Right lobe of liver (tissue), 4 donors: ENCODE data around the gene APP.

Experiments used
- CTCF ChIP-seq, 4 donors: fragments of 200-600 bp in 3 of 4; fragments of 450-650 bp in 1 of 4; IDR thresholded peaks; one replicate each; pipeline versions ENCODE4 v1.5.1 to v1.8.0; 2016 to 2022; ENCODE audit warnings: antibody characterized with exemption in 4 of 4, mild to moderate bottlenecking in 2 of 4
- POLR2A ChIP-seq: fragments of 450-650 bp; IDR thresholded peaks from one replicate; pipeline ENCODE4 v1.6.1; 2017; ENCODE audit warnings: antibody characterized with exemption, mild to moderate bottlenecking
- donor health status: DM: no; HTN: no; CAD: no.
- donor health status: DM: no; HTN: no; CAD: no.
- donor health status: DM: no; HTN: yes; CAD: no.

DNA sequence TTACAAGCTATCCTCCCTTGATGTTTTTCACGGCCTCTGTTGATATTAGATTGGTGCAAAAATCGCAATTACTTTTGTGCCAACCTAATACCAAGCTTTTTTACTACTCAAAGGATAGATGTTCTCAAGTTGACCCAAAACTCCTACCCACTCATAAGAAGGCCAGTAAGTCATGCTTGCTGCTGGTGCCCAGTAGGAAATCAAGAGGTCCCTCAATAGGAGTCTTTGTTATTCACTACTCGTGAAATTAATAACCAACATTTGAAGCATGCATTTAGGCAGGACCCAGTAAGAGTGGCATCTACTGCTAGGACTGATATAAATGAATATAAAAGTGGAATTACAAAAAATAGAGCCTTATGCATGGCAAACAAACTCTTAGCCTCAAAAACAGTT, 52.6 kb downstream of the APP start:
- TF ChIP-seq CTCF (IDR thresholded peaks at IDR 0.05) (no peak), POLR2A (no peak)
